ENCODE data around the gene MYO1F. TPM values are rescaled to one million over a fixed set of nuclear protein-coding genes. Genes with fewer than 3 reads are reported as not detected.

MYO1F gene
- total and polyA plus RNA-seq, 2 of the 13 experiments (the other 11 are each of a cell fraction or from before 2014, with no cell fraction given) = 0.09 to 0.13 TPM

DNA sequence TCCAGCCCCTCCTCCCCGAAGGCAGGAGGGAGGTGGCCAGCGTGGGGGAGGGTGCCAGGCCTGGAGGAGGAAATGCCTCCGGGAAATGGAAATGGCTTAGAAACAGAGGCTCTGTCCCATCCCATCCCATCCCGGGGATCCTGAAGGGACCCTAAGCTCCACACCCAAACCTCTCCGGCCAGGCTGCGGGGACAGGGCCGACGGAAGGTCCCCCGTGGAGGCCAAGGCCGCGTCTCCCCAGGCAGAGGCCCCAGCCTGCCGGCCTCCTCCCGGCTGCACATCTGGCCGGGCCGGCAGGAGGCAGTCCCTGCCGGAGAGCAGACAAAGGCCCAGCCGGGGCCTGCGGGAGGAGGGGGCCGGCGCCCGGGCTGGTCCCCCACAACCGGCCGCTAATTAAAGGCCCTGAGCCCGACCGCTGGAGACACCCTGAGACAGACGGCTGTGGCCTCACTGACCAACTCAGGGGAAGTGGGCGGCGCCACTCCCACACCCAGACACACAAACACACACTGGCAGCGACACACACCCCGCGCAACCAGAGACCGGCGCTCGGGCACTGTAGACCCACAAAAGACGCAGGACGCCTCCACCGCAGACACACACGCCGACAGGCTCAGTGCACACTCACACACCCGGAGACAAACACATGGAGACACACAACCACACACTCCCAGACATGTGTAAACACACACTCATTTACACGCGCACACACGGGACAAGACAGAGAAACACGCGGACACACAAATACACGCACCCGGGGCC is 32.2 kb upstream of the MYO1F start (continued):
- TF ChIP-seq, protein P1, sequence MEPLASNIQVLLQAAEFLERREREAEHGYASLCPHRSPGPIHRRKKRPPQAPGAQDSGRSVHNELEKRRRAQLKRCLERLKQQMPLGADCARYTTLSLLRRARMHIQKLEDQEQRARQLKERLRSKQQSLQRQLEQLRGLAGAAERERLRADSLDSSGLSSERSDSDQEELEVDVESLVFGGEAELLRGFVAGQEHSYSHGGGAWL (CRISPR knock-in tag; IDR thresholded peaks at IDR 0.05) = no peak
- TF ChIP-seq ZNF333 (CRISPR knock-in tag; IDR thresholded peaks at IDR 0.05; ENCODE audit: borderline replicate concordance) (no peak), ZNF660 (CRISPR knock-in tag; IDR thresholded peaks at IDR 0.05; ENCODE audit: borderline replicate concordance, low read depth) (no peak), ZMYM4 (CRISPR knock-in tag; IDR thresholded peaks at IDR 0.05) (peak; percentile 43; the same call in 1 of the 2 replicates), SP4 (CRISPR knock-in tag; IDR thresholded peaks at IDR 0.05) (0 out of 2 replicates have a peak, but pooled peaks have one; percentile 5), GATA4 (IDR thresholded peaks at IDR 0.05; ENCODE audit: borderline replicate concordance, low read depth) (no peak), ATF7-NPFF (CRISPR knock-in tag; IDR thresholded peaks at IDR 0.05; ENCODE audit: low read depth) (peak; percentile 49; the same call in 1 of the 2 replicates), MTF2 (CRISPR knock-in tag; IDR thresholded peaks at IDR 0.05; ENCODE audit: borderline replicate concordance) (0 out of 2 replicates have a peak, but pooled peaks have one; percentile 27), JUND (CRISPR knock-in tag; IDR thresholded peaks at IDR 0.05) (peak; percentile 13; the same call in 1 of the 2 replicates), XRCC5 (optimal IDR thresholded peaks at IDR 0.05; ENCODE audit: low read length) (no peak), ELF3 (CRISPR knock-in tag; IDR thresholded peaks at IDR 0.05) (no peak), GABPB1 (CRISPR knock-in tag; IDR thresholded peaks at IDR 0.05) (peak; percentile 67)
- TF ChIP-seq, protein P2, sequence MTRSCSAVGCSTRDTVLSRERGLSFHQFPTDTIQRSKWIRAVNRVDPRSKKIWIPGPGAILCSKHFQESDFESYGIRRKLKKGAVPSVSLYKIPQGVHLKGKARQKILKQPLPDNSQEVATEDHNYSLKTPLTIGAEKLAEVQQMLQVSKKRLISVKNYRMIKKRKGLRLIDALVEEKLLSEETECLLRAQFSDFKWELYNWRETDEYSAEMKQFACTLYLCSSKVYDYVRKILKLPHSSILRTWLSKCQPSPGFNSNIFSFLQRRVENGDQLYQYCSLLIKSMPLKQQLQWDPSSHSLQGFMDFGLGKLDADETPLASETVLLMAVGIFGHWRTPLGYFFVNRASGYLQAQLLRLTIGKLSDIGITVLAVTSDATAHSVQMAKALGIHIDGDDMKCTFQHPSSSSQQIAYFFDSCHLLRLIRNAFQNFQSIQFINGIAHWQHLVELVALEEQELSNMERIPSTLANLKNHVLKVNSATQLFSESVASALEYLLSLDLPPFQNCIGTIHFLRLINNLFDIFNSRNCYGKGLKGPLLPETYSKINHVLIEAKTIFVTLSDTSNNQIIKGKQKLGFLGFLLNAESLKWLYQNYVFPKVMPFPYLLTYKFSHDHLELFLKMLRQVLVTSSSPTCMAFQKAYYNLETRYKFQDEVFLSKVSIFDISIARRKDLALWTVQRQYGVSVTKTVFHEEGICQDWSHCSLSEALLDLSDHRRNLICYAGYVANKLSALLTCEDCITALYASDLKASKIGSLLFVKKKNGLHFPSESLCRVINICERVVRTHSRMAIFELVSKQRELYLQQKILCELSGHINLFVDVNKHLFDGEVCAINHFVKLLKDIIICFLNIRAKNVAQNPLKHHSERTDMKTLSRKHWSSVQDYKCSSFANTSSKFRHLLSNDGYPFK (CRISPR knock-in tag; IDR thresholded peaks at IDR 0.05; ENCODE audit: borderline replicate concordance) = peak; percentile 35; the same call in 1 of the 2 replicates
- TF ChIP-seq, protein P3, sequence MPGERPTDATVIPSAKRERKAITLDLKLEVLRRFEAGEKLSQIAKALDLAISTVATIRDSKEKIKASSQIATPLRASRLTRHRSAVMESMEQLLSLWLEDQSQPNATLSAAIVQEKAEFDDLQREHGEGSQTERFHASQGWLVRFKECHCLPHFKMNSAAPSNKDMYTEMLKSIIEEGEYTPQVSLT (CRISPR knock-in tag; IDR thresholded peaks at IDR 0.05; ENCODE audit: borderline replicate concordance, low read depth) = no peak
- TF ChIP-seq, protein P4, sequence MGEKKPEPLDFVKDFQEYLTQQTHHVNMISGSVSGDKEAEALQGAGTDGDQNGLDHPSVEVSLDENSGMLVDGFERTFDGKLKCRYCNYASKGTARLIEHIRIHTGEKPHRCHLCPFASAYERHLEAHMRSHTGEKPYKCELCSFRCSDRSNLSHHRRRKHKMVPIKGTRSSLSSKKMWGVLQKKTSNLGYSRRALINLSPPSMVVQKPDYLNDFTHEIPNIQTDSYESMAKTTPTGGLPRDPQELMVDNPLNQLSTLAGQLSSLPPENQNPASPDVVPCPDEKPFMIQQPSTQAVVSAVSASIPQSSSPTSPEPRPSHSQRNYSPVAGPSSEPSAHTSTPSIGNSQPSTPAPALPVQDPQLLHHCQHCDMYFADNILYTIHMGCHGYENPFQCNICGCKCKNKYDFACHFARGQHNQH (CRISPR knock-in tag; IDR thresholded peaks at IDR 0.05) = peak; percentile 54; the same call in 1 of the 2 replicates
- TF ChIP-seq, protein P5, sequence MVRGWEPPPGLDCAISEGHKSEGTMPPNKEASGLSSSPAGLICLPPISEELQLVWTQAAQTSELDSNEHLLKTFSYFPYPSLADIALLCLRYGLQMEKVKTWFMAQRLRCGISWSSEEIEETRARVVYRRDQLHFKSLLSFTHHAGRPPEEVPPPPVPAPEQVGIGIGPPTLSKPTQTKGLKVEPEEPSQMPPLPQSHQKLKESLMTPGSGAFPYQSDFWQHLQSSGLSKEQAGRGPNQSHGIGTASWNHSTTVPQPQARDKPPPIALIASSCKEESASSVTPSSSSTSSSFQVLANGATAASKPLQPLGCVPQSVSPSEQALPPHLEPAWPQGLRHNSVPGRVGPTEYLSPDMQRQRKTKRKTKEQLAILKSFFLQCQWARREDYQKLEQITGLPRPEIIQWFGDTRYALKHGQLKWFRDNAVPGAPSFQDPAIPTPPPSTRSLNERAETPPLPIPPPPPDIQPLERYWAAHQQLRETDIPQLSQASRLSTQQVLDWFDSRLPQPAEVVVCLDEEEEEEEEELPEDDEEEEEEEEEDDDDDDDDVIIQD (CRISPR knock-in tag; IDR thresholded peaks at IDR 0.05; ENCODE audit: low read depth) = no peak
- TF ChIP-seq, protein P6, sequence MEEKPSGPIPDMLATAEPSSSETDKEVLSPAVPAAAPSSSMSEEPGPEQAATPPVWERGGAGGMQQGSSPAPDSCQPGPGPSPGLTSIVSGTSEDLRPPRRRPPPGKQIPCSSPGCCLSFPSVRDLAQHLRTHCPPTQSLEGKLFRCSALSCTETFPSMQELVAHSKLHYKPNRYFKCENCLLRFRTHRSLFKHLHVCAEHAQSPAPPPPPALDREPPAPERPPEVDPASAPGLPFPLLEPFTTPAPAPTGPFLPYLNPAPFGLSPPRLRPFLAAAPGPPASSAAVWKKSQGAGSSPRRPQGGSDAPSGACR (CRISPR knock-in tag; IDR thresholded peaks at IDR 0.05) = no peak
- TF ChIP-seq, protein P7, sequence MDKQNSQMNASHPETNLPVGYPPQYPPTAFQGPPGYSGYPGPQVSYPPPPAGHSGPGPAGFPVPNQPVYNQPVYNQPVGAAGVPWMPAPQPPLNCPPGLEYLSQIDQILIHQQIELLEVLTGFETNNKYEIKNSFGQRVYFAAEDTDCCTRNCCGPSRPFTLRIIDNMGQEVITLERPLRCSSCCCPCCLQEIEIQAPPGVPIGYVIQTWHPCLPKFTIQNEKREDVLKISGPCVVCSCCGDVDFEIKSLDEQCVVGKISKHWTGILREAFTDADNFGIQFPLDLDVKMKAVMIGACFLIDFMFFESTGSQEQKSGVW (CRISPR knock-in tag; IDR thresholded peaks at IDR 0.05; ENCODE audit: borderline replicate concordance) = no peak

All from HepG2 (cell line).